ENCODE data around the gene TBC1D5.

GRCh38 chr3:17444865-17445264, 297.6 kb downstream of the TBC1D5 start:
- TF ChIP-seq POLR2AphosphoS5 (IDR thresholded peaks at IDR 0.05; ENCODE audit: borderline replicate concordance, low read depth, low read length) (no peak), EZH2 (IDR thresholded peaks at IDR 0.05) (no peak), FOXP2 (optimal IDR thresholded peaks at IDR 0.05; ENCODE audit: control extremely low read depth, extremely low read length, insufficient read depth) (no peak)
